Fibroblast of the aortic adventitia (primary cell): Measurements from ENCODE around the gene WTAP. TPM values are rescaled to one million over a fixed set of nuclear protein-coding genes. Genes with fewer than 3 reads are reported as not detected.
"Not testable (repeated sequence)": the region's sequence is repeated elsewhere in the genome, so short reads cannot be mapped to it uniquely, and the experiment has no call there.

Source experiments
- DNase-seq: peaks from one replicate; pipeline ENCODE4 v3.0.0-alpha.2; 2010; ENCODE audit warnings: low read depth
- H3K4me3 ChIP-seq: 2 replicates; pipeline ENCODE4 v1.5.1; 2011; ENCODE audit warnings: low read depth, mild to moderate bottlenecking, control low read depth, low read length, moderate library complexity
- total RNA-seq: library from RNA; depleted of rRNA; stranded (reverse); fragments of >200 nt; gene quantifications from 2 replicates; pipeline ENCODE4 v1.2.3, GENCODE V29; 2012; ENCODE audit warnings: low replicate concordance
- TF ChIP-seq, protein P1 (sequence below): IDR thresholded peaks from 2 replicates; pipeline ENCODE4 v1.5.1; 2011; ENCODE audit warnings: mild to moderate bottlenecking, low read length, control low read depth, inconsistent platforms; ENCODE audit not compliant: insufficient read depth

The WTAP gene
- total RNA-seq, 1 donor = 103 TPM

DNA sequence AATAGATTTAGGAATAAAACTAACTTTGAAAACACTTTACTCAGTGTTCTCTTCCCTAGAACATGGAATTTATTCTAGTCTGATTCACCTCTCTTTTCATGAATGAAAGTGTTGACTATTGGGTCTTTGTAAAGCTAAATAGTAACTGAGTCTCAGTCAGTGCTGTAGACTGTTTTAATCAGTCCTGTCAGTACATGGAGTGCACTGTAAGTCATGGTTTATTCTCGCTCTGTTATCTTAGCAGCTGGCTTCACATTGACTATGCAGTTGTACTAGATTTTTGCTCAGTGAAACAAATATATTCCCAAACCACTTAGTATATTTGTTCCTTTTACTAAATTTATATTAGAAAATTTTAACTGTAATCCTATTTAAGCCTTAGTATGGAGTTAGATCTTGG, 19.5 kb downstream of the WTAP start:
- no peak overlapping the region for H3K4me3 ChIP-seq
- no peak for DNase-seq
- TF ChIP-seq, protein P1, sequence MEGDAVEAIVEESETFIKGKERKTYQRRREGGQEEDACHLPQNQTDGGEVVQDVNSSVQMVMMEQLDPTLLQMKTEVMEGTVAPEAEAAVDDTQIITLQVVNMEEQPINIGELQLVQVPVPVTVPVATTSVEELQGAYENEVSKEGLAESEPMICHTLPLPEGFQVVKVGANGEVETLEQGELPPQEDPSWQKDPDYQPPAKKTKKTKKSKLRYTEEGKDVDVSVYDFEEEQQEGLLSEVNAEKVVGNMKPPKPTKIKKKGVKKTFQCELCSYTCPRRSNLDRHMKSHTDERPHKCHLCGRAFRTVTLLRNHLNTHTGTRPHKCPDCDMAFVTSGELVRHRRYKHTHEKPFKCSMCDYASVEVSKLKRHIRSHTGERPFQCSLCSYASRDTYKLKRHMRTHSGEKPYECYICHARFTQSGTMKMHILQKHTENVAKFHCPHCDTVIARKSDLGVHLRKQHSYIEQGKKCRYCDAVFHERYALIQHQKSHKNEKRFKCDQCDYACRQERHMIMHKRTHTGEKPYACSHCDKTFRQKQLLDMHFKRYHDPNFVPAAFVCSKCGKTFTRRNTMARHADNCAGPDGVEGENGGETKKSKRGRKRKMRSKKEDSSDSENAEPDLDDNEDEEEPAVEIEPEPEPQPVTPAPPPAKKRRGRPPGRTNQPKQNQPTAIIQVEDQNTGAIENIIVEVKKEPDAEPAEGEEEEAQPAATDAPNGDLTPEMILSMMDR = no peak

DNA sequence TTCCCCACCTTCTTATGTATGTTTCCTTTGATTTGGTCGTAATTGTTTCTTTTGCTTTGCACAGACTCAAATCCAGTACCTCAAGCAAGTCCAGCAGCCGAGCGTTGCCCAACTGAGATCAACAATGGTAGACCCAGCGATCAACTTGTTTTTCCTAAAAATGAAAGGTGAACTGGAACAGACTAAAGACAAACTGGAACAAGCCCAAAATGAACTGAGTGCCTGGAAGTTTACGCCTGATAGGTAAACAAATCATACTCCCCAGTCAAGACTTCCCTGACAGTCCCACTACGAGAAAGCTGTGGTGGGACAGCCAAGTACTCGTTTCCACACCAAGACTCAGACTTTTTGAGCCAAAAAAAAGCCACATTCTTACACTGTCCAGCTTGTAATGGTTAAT, 20.8 kb downstream of the WTAP start:
- not testable (repeated sequence) for H3K4me3 ChIP-seq, DNase-seq

DNA sequence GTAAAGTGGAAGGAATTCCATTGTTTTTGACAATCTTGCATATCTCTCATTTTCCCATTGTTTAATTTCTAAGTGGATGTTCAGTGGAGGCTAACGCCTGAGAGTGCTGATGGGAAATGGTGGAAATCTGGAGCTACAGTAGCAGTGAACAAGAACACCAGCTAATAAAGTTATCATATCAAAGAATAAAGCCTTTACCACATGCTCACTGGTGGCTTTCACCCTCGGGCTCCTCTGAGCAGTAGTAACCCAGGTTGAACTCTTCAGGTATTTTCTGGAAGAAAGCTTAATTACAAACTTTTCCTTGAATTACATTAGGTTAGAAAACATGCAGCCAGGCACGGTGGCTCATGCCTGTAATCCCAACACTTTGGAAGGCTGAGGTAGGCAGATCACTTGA, 24.1 kb downstream of the WTAP start:
- no peak for DNase-seq
- no peak overlapping the region for H3K4me3 ChIP-seq
- TF ChIP-seq, protein P1 = no peak

DNA sequence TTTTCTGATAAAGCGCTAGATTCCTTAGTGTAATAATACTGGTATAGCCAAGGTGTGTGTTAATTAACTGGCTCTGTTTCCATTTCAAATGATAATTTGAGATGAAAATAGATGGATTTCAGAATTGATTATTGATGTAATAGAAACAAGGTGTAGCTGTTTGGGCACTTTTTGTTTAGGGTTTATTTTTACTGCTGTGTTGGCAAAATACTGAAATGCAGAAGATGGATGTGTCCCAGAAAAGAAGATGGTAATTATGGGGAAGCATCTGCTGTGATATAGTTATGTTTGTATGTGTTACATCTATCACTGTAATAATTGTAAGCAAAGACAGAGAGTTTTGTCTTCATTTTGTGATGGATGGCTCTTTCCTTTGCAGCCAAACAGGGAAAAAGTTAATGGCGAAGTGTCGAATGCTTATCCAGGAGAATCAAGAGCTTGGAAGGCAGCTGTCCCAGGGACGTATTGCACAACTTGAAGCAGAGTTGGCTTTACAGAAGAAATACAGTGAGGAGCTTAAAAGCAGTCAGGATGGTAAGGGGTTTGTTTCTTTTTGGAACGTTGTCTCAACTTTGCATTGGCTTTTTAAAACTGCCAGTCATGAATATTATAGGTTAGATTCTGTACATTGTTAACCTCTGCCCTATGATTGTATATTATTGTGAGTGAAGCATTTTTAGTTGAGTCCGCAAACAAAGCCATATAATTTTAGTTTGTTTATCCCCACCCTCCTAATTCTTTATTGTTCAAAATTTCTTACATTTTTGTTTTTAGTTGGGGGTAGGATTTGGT, 26.0 kb downstream of the WTAP start:
- no peak for DNase-seq
- TF ChIP-seq, protein P1 = no peak
- H3K4me3 ChIP-seq = no peak overlapping the region

DNA sequence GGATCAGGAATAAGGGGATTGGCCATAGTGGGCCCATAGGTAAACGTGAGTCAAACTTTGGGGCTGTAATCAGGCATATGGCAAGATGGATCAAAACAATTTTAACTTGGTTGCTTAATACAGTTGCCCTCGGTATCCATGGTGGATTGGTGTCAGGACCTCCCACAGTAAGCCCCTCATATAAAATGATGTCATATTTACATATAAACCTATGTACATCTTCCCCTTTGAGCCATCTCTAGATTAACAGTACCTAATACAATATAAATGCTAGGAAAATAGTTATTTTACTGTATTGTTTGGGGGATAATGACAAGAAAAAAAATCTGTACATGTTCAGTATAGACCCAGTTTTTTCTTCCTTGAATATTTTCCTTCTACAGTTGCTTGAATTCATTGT, 27.1 kb downstream of the WTAP start:
- H3K4me3 ChIP-seq = no peak overlapping the region
- DNase-seq = no peak
- TF ChIP-seq, protein P1 = no peak

DNA sequence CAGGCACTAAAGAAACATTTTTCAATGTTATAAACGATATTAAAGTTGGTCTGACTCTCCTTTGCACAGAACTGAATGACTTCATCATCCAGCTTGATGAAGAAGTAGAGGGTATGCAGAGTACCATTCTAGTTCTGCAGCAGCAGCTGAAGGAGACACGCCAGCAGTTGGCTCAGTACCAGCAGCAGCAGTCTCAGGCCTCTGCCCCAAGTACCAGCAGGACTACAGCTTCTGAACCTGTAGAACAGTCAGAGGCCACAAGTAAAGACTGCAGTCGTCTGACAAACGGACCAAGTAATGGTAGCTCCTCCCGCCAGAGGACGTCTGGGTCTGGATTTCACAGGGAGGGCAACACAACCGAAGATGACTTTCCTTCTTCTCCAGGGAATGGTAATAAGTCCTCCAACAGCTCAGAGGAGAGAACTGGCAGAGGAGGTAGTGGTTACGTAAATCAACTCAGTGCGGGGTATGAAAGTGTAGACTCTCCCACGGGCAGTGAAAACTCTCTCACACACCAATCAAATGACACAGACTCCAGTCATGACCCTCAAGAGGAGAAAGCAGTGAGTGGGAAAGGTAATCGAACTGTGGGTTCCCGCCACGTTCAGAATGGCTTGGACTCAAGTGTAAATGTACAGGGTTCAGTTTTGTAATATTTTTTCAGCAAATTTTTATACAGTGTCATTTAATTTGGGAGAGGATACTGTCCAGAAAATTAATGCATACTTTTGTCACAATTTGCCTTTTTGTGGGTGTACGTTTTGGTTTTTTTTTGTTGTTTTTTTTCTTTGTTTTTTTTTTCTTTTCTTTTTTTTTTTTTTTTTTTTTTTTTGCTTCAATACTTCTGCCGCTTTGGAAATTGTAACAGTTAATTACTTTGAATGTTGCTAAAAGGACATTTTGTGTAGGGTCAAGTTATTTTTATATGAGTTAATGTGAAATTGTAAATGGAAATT, 27.9 kb downstream of the WTAP start:
- DNase-seq = no peak
- H3K4me3 ChIP-seq = no peak overlapping the region
- TF ChIP-seq, protein P1 = no peak

DNA sequence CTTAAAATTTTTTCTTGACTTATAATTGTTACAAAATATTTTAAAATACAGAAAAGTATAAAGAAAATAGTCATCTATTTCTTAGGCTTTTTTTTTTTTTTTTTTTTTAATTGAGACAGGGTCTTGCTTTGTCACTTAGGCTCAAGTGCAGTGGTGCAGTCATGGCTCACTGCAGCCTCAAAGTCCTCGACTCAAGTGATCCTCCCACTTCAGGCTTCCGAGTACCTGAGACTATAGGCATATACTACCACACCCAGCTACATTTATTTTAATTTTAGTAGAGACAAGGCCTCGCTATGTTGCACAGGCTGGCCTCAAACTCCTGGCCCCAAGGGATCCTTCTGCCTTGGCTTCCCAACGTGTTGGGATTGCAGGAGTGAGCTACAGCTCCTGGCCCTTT, 29.2 kb downstream of the WTAP start:
- TF ChIP-seq, protein P1 = no peak
- no peak overlapping the region for H3K4me3 ChIP-seq
- DNase-seq = no peak
